GM23248 (cell line): Measurements from ENCODE around the gene SLC35G3.

Experiments
- EZH2 ChIP-seq: fragments of 200-600 bp; sonication (generic); IDR thresholded peaks from 2 replicates; pipeline ENCODE4 v1.6.1; 2018; ENCODE audit warnings: antibody characterized with exemption, mild to moderate bottlenecking; ENCODE audit not compliant: insufficient read depth, poor library complexity, severe bottlenecking
- EZH2phosphoT487 ChIP-seq: fragments of 200-600 bp; sonication (generic); IDR thresholded peaks from 2 replicates; pipeline ENCODE4 v1.6.1; 2018; ENCODE audit warnings: antibody characterized with exemption, moderate library complexity, mild to moderate bottlenecking, low read depth; ENCODE audit not compliant: insufficient read depth

DNA sequence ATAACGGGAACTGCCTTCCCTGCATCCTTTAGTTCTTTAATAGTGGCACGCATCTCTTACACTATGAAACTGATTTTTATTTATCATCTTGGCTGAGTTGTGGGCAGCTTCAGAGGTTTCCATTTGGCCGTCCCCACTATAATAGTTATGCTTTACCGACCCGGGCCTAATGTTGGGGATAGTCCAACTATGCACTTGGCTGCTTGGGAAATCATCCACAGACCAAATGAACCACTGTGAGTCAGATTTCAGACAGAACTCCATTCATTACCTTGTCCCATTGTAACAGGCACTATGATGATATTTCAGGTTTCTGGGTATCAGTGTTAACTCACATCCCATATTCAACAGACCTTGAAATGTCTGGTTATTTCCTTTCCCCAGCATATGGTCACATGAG, 42.6 kb upstream of the SLC35G3 start:
- TF ChIP-seq EZH2 (no peak), EZH2phosphoT487 (no peak)
